Liver (tissue), 9 donors: Measurements from ENCODE around the gene REXO1. TPM values are rescaled to one million over a fixed set of nuclear protein-coding genes. Genes with fewer than 3 reads are reported as not detected.

Experiments
- DNase-seq: peaks from one replicate; pipeline ENCODE4 v3.0.0-alpha.2; 2017; ENCODE audit warnings: low spot score
- H3K27ac ChIP-seq, 2 donors: one replicate each; pipeline ENCODE4 v1.7.0; 2013; ENCODE audit warnings: inconsistent platforms in 2 of 2, low read length in 2 of 2, control low read depth in 1 of 2, low read depth in 1 of 2, mild to moderate bottlenecking in 1 of 2
- H3K27me3 ChIP-seq, 4 donors: one replicate each; pipeline versions ENCODE4 v1.6.1 to v1.7.0; 2013; ENCODE audit warnings: low read length in 3 of 4, inconsistent platforms in 1 of 4, mild to moderate bottlenecking in 1 of 4, moderate library complexity in 1 of 4; ENCODE audit not compliant: control insufficient read depth in 4 of 4, insufficient read depth in 4 of 4
- H3K36me3 ChIP-seq, 4 donors: one replicate each; pipeline versions ENCODE4 v1.6.1 to v1.7.0; 2013; ENCODE audit warnings: low read length in 3 of 4, mild to moderate bottlenecking in 3 of 4, low read depth in 1 of 4, moderate library complexity in 1 of 4; ENCODE audit not compliant: control insufficient read depth in 4 of 4, insufficient read depth in 3 of 4
- H3K4me1 ChIP-seq, 4 donors: one replicate each; pipeline versions ENCODE4 v1.6.1 to v1.7.0; 2013; ENCODE audit warnings: low read length in 3 of 4, mild to moderate bottlenecking in 3 of 4, moderate library complexity in 1 of 4; ENCODE audit not compliant: control insufficient read depth in 4 of 4, insufficient read depth in 4 of 4
- H3K4me3 ChIP-seq, 3 donors: one replicate each; pipeline versions ENCODE4 v1.6.1 to v1.7.0; 2013; ENCODE audit warnings: low read length in 3 of 3, control low read depth in 1 of 3, low read depth in 1 of 3, mild to moderate bottlenecking in 1 of 3
- H3K9ac ChIP-seq, 2 donors: one replicate each; pipeline ENCODE4 v1.7.0; 2013; ENCODE audit warnings: low read length in 2 of 2, mild to moderate bottlenecking in 2 of 2, moderate library complexity in 2 of 2, control low read depth in 1 of 2, low read depth in 1 of 2
- H3K9me3 ChIP-seq, 4 donors: one replicate each; pipeline versions ENCODE4 v1.6.1 to v1.7.0; 2013; ENCODE audit warnings: low read length in 3 of 4; ENCODE audit not compliant: control insufficient read depth in 4 of 4
- ATF3 ChIP-seq: IDR thresholded peaks from 2 replicates; pipeline ENCODE4 v1.6.1; 2016; ENCODE audit warnings: antibody characterized with exemption
- CTCF ChIP-seq: fragments of 150-350 bp; IDR thresholded peaks from 2 replicates; pipeline ENCODE4 v1.5.1; 2017; ENCODE audit warnings: improper control_type of control experiment, low read depth, low read length; ENCODE audit not compliant: missing input control
- EGR1 ChIP-seq, 2 donors: IDR thresholded peaks; 2 replicates each; pipeline ENCODE4 v1.6.1; 2016 to 2018; ENCODE audit warnings: antibody characterized with exemption in 2 of 2, low read depth in 2 of 2
- FOXA1 ChIP-seq: IDR thresholded peaks from 2 replicates; pipeline ENCODE4 v1.6.1; 2016; ENCODE audit warnings: antibody characterized with exemption
- FOXA2 ChIP-seq: IDR thresholded peaks from 2 replicates; pipeline ENCODE4 v1.6.1; 2016; ENCODE audit warnings: antibody characterized with exemption
- GABPA ChIP-seq, 2 donors: IDR thresholded peaks in 1 of 2; conservative IDR thresholded peaks in 1 of 2; 2 replicates each; pipeline ENCODE4 v1.6.1; 2016; ENCODE audit warnings: antibody characterized with exemption in 2 of 2, mild to moderate bottlenecking in 1 of 2, moderate library complexity in 1 of 2
- HNF4A ChIP-seq, 2 donors: conservative IDR thresholded peaks; 2 replicates each; pipeline ENCODE4 v1.6.1; 2016; ENCODE audit warnings: antibody characterized with exemption in 2 of 2, mild to moderate bottlenecking in 2 of 2
- HNF4G ChIP-seq: IDR thresholded peaks from 2 replicates; pipeline ENCODE4 v1.6.1; 2016; ENCODE audit warnings: antibody characterized with exemption
- JUND ChIP-seq, 2 donors: IDR thresholded peaks; 2 replicates each; pipeline ENCODE4 v1.6.1; 2016; ENCODE audit warnings: antibody characterized with exemption in 2 of 2
- MAX ChIP-seq: IDR thresholded peaks from 2 replicates; pipeline ENCODE4 v1.6.1; 2016; ENCODE audit warnings: antibody characterized with exemption
- NR2F2 ChIP-seq: IDR thresholded peaks from 2 replicates; pipeline ENCODE4 v1.6.1; 2016; ENCODE audit warnings: antibody characterized with exemption
- RAD21 ChIP-seq, 2 donors: IDR thresholded peaks; 2 replicates each; pipeline ENCODE4 v1.6.1; 2016; ENCODE audit warnings: antibody characterized with exemption in 2 of 2, mild to moderate bottlenecking in 2 of 2
- REST ChIP-seq: IDR thresholded peaks from 2 replicates; pipeline ENCODE4 v1.6.1; 2016; ENCODE audit warnings: antibody characterized with exemption, mild to moderate bottlenecking
- RXRA ChIP-seq, 2 donors: IDR thresholded peaks; 2 replicates each; pipeline ENCODE4 v1.6.1; 2017 to 2018; ENCODE audit warnings: antibody characterized with exemption in 2 of 2, mild to moderate bottlenecking in 1 of 2
- SP1 ChIP-seq: IDR thresholded peaks from 2 replicates; pipeline ENCODE4 v1.6.1; 2018; ENCODE audit warnings: antibody characterized with exemption, mild to moderate bottlenecking
- TAF1 ChIP-seq: conservative IDR thresholded peaks from 2 replicates; pipeline ENCODE4 v1.6.1; 2016; ENCODE audit warnings: antibody characterized with exemption, mild to moderate bottlenecking
- YY1 ChIP-seq: IDR thresholded peaks from 2 replicates; pipeline ENCODE4 v1.6.1; 2016; ENCODE audit warnings: antibody characterized with exemption, mild to moderate bottlenecking
- ZBTB33 ChIP-seq: IDR thresholded peaks from 2 replicates; pipeline ENCODE4 v1.6.1; 2016; ENCODE audit warnings: antibody characterized with exemption
- WGBS: extraction: QIAGEN DNeasy Blood & Tissue Kit; methylation state at CpG from one replicate; pipeline ENCODE4 v1.1.7; 2013; 5-methylcytosine and 5-hydroxymethylcytosine counted together
- polyA plus RNA-seq, 2 donors: library from polyadenylated mRNA; stranded (reverse) in 1 of 2; unstranded in 1 of 2; fragments of 200-250 nt in 1 of 2; fragments of >200 nt in 1 of 2; fragmentation: Nextera tagmentation in 1 of 2; extraction: Ambion mirVana in 1 of 2; gene quantifications; one replicate each; pipeline versions ENCODE4 v1.2.1 to v1.2.3, GENCODE V29; 2013 to 2015
- total RNA-seq, 2 donors: library from RNA; depleted of rRNA; stranded (reverse); fragments of >200 nt; gene quantifications; one replicate each; pipeline ENCODE4 v1.2.3, GENCODE V29; 2014
- donor health status: healthy.
- donor health status: healthy.
- donor health status: healthy.
- donor health status: healthy.
- donor health status: healthy.

REXO1 gene
- total and polyA plus RNA-seq, 4 donors, result 2.0 to 11.5 (median 9.2) TPM

GRCh38 chr19:1808395-1808731 lies 39.9 kb downstream of the REXO1 start:
- WGBS, result 89% methylated on average over 2 of the region's 2 CpGs
- no peak overlapping the region for H3K27ac ChIP-seq
- H3K27me3 ChIP-seq, result no peaks in the 10 kb centered on the region
- TF ChIP-seq ZBTB33 (no peak), FOXA1 (no peak), RAD21 (IDR thresholded peaks at IDR 0.05) (no peak), CTCF (no peak), TAF1 (no peak), JUND (IDR thresholded peaks at IDR 0.05) (no peak), RXRA (IDR thresholded peaks at IDR 0.05) (no peak), MAX (no peak), EGR1 (IDR thresholded peaks at IDR 0.05; ENCODE audit: low read depth in 2 of 2) (no peak), ATF3 (no peak), HNF4A (conservative IDR thresholded peaks at IDR 0.05) (no peak), SP1 (no peak), GABPA (IDR thresholded peaks at IDR 0.05 in 1 of 2, conservative IDR thresholded peaks at IDR 0.05 in 1 of 2) (no peak), HNF4G (no peak), YY1 (no peak), REST (no peak), NR2F2 (no peak), FOXA2 (no peak)
- H3K9ac ChIP-seq, result no peak overlapping the region
- H3K9me3 ChIP-seq, result no peaks in the 10 kb centered on the region
- peaks cover 4 to 18% (median 8%) of the 10 kb centered on the region in 4 donors for H3K4me1 ChIP-seq
- no peaks in the 10 kb centered on the region for H3K36me3 ChIP-seq
- no peak for DNase-seq
- no peak overlapping the region for H3K4me3 ChIP-seq
